Mucosa of stomach (tissue), 1 donor: ENCODE measurements around the gene ACE2.

ENCODE experiments used
- H3K27me3 ChIP-seq: one replicate; pipeline ENCODE4 v1.7.0; 2013; ENCODE audit warnings: mild to moderate bottlenecking, low read length; ENCODE audit not compliant: control insufficient read depth, insufficient read depth
- H3K36me3 ChIP-seq: one replicate; pipeline ENCODE4 v1.7.0; 2013; ENCODE audit warnings: low read length; ENCODE audit not compliant: control insufficient read depth, insufficient read depth
- H3K4me1 ChIP-seq: one replicate; pipeline ENCODE4 v1.7.0; 2013; ENCODE audit warnings: mild to moderate bottlenecking, low read length; ENCODE audit not compliant: control insufficient read depth, insufficient read depth
- H3K4me3 ChIP-seq: one replicate; pipeline ENCODE4 v1.7.0; 2013; ENCODE audit warnings: low read length
- H3K9ac ChIP-seq: one replicate; pipeline ENCODE4 v1.7.0; 2013; ENCODE audit warnings: mild to moderate bottlenecking, low read length, moderate library complexity
- H3K9me3 ChIP-seq: one replicate; pipeline ENCODE4 v1.7.0; 2013; ENCODE audit warnings: mild to moderate bottlenecking, low read length, moderate library complexity; ENCODE audit not compliant: control insufficient read depth
- donor health status: Pancreatic carcinoma.

ACE2 gene

GRCh38 chrX:15607067-15607466 lies 6.3 kb upstream of the ACE2 start:
- Histone ChIP-seq H3K36me3 (no peaks in the 10 kb centered on the region), H3K27me3 (no peaks in the 10 kb centered on the region), H3K9me3 (no peaks in the 10 kb centered on the region), H3K4me3 (no peak overlapping the region), H3K9ac (no peak overlapping the region), H3K4me1 (peaks cover 7% of the 10 kb centered on the region)

- H3K27me3 ChIP-seq: no peaks in the 10 kb centered on the region
- H3K36me3 ChIP-seq: no peaks in the 10 kb centered on the region
- no peak overlapping the region for H3K4me3 ChIP-seq
- peaks cover 7% of the 10 kb centered on the region for H3K4me1 ChIP-seq
- H3K9ac ChIP-seq: no peak overlapping the region
- H3K9me3 ChIP-seq: no peaks in the 10 kb centered on the region
These were observed 5.4 kb upstream of the ACE2 start for GRCh38 chrX:15606136-15606535.

- Histone ChIP-seq H3K9ac (no peak overlapping the region), H3K36me3 (no peaks in the 10 kb centered on the region), H3K4me3 (no peak overlapping the region), H3K27me3 (no peaks in the 10 kb centered on the region), H3K4me1 (peaks cover 11% of the 10 kb centered on the region), H3K9me3 (no peaks in the 10 kb centered on the region)
These were observed 4.5 kb upstream of the ACE2 start for GRCh38 chrX:15605226-15605625.

GRCh38 chrX:15602761-15603160 lies 2.0 kb upstream of the ACE2 start:
- H3K4me1 ChIP-seq: peaks cover 15% of the 10 kb centered on the region
- no peak overlapping the region for H3K4me3 ChIP-seq
- no peaks in the 10 kb centered on the region for H3K9me3 ChIP-seq
- H3K36me3 ChIP-seq: no peaks in the 10 kb centered on the region
- H3K9ac ChIP-seq: no peak overlapping the region
- no peaks in the 10 kb centered on the region for H3K27me3 ChIP-seq

- no peaks in the 10 kb centered on the region for H3K27me3 ChIP-seq
- no peaks in the 10 kb centered on the region for H3K9me3 ChIP-seq
- H3K36me3 ChIP-seq: no peaks in the 10 kb centered on the region
- peaks cover 15% of the 10 kb centered on the region for H3K4me1 ChIP-seq
- H3K4me3 ChIP-seq: no peak overlapping the region
- no peak overlapping the region for H3K9ac ChIP-seq
These were observed 1.2 kb upstream of the ACE2 start for GRCh38 chrX:15601932-15602331.

GRCh38 chrX:15600049-15600448 lies 711 bp downstream of the ACE2 start:
- no peak overlapping the region for H3K4me3 ChIP-seq
- H3K27me3 ChIP-seq: no peaks in the 10 kb centered on the region
- H3K4me1 ChIP-seq: peaks cover 15% of the 10 kb centered on the region
- no peaks in the 10 kb centered on the region for H3K9me3 ChIP-seq
- no peaks in the 10 kb centered on the region for H3K36me3 ChIP-seq
- H3K9ac ChIP-seq: no peak overlapping the region

GRCh38 chrX:15599461-15599860 lies 1.3 kb downstream of the ACE2 start:
- Histone ChIP-seq H3K9ac (no peak overlapping the region), H3K9me3 (no peaks in the 10 kb centered on the region), H3K4me1 (peaks cover 15% of the 10 kb centered on the region), H3K27me3 (no peaks in the 10 kb centered on the region), H3K36me3 (no peaks in the 10 kb centered on the region), H3K4me3 (no peak overlapping the region)

- Histone ChIP-seq H3K4me1 (peaks cover 15% of the 10 kb centered on the region), H3K27me3 (no peaks in the 10 kb centered on the region), H3K4me3 (no peak overlapping the region), H3K9me3 (no peaks in the 10 kb centered on the region), H3K9ac (no peak overlapping the region), H3K36me3 (no peaks in the 10 kb centered on the region)
These were observed 2.7 kb downstream of the ACE2 start for GRCh38 chrX:15598026-15598425.

- peaks cover 7% of the 10 kb centered on the region for H3K4me1 ChIP-seq
- H3K27me3 ChIP-seq: no peaks in the 10 kb centered on the region
These were observed 6.4 kb downstream of the ACE2 start for GRCh38 chrX:15594371-15594770.

GRCh38 chrX:15579778-15580747 lies 20.7 kb downstream of the ACE2 start:
- Histone ChIP-seq H3K9ac (peak overlapping the region; percentile 66), H3K27me3 (no peaks in the 10 kb centered on the region), H3K4me3 (no peak overlapping the region)

More at GRCh38 chrX:15594371-15594770, 6.4 kb downstream of the ACE2 start:
- Histone ChIP-seq H3K4me3 (no peak overlapping the region), H3K9ac (no peak overlapping the region), H3K36me3 (no peaks in the 10 kb centered on the region), H3K9me3 (no peaks in the 10 kb centered on the region)

GRCh38 chrX:15576019-15576418 lies 24.7 kb downstream of the ACE2 start:
- H3K4me3 ChIP-seq: no peak overlapping the region
- H3K9ac ChIP-seq: no peak overlapping the region
- no peaks in the 10 kb centered on the region for H3K36me3 ChIP-seq
- no peaks in the 10 kb centered on the region for H3K27me3 ChIP-seq
- H3K4me1 ChIP-seq: peaks cover 8% of the 10 kb centered on the region
- H3K9me3 ChIP-seq: no peaks in the 10 kb centered on the region

More at GRCh38 chrX:15579778-15580747, 20.7 kb downstream of the ACE2 start:
- Histone ChIP-seq H3K4me1 (peaks cover 10% of the 10 kb centered on the region), H3K36me3 (no peaks in the 10 kb centered on the region), H3K9me3 (no peaks in the 10 kb centered on the region)

- Histone ChIP-seq H3K27me3 (no peaks in the 10 kb centered on the region), H3K4me3 (no peak overlapping the region), H3K36me3 (no peaks in the 10 kb centered on the region), H3K4me1 (no peaks in the 10 kb centered on the region), H3K9ac (no peak overlapping the region), H3K9me3 (no peaks in the 10 kb centered on the region)
These were observed 26.7 kb downstream of the ACE2 start for GRCh38 chrX:15574017-15574416.
